ENCODE data around the gene WDR4. TPM values are rescaled to one million over a fixed set of nuclear protein-coding genes. Genes with fewer than 3 reads are reported as not detected.

WDR4 gene
- total and polyA plus RNA-seq, 4 donors: 4.6 to 12.9 (median 9.2) TPM

- DNase-seq (ENCODE audit: low spot score): peak; percentile 27
- Histone ChIP-seq H3K36me3 (ENCODE audit: control insufficient read depth in 4 of 4, insufficient read depth in 3 of 4, low read depth in 1 of 4, low read length in 3 of 4) (no peaks in the 10 kb centered on the region), H3K27me3 (ENCODE audit: control insufficient read depth in 4 of 4, insufficient read depth in 4 of 4, low read length in 3 of 4) (no peaks in the 10 kb centered on the region), H3K4me1 (ENCODE audit: control insufficient read depth in 4 of 4, insufficient read depth in 4 of 4, low read length in 3 of 4) (peaks cover 3 to 24% (median 17%) of the 10 kb centered on the region in 4 donors), H3K27ac (ENCODE audit: low read depth in 1 of 2, low read length in 2 of 2) (no peak overlapping the region), H3K4me3 (ENCODE audit: low read depth in 1 of 3, low read length in 3 of 3) (no peak overlapping the region), H3K9ac (ENCODE audit: low read depth in 1 of 2, low read length in 2 of 2) (no peak overlapping the region), H3K9me3 (ENCODE audit: control insufficient read depth in 4 of 4, low read length in 3 of 4) (no peaks in the 10 kb centered on the region)
- 87% methylated on average over 23 of the region's 23 CpGs for WGBS
- TF ChIP-seq NR2F2 (IDR thresholded peaks at IDR 0.05) (no peak), RAD21 (IDR thresholded peaks at IDR 0.05) (no peak), ZBTB33 (IDR thresholded peaks at IDR 0.05) (no peak), ATF3 (IDR thresholded peaks at IDR 0.05) (no peak), EGR1 (IDR thresholded peaks at IDR 0.05; ENCODE audit: low read depth in 2 of 2) (no peak), CTCF (IDR thresholded peaks at IDR 0.05; ENCODE audit: low read depth, low read length, missing input control) (no peak), RXRA (IDR thresholded peaks at IDR 0.05) (no peak), FOXA1 (IDR thresholded peaks at IDR 0.05) (no peak), GABPA (IDR thresholded peaks at IDR 0.05 in 1 of 2, conservative IDR thresholded peaks at IDR 0.05 in 1 of 2) (no peak), YY1 (IDR thresholded peaks at IDR 0.05) (no peak), TAF1 (conservative IDR thresholded peaks at IDR 0.05) (no peak), REST (IDR thresholded peaks at IDR 0.05) (no peak), JUND (IDR thresholded peaks at IDR 0.05) (no peak), HNF4A (conservative IDR thresholded peaks at IDR 0.05) (no peak), MAX (IDR thresholded peaks at IDR 0.05) (no peak), HNF4G (IDR thresholded peaks at IDR 0.05) (no peak), FOXA2 (IDR thresholded peaks at IDR 0.05) (no peak), SP1 (IDR thresholded peaks at IDR 0.05) (no peak)
Observed at GRCh38 chr21:42833859-42834725, 45.2 kb downstream of the WDR4 start.

Data from liver (tissue), 9 donors.